CD4-positive, alpha-beta T cell treated with Interleukin-15 for 1 hour (primary cell): ENCODE results near the gene AHNAK.
"Not testable (repeated sequence)": the region's sequence is repeated elsewhere in the genome, so short reads cannot be mapped to it uniquely, and the experiment has no call there.

Experiments
- DNase-seq: peaks from one replicate; pipeline ENCODE4 v3.0.0-alpha.2; 2020

AHNAK gene

DNA sequence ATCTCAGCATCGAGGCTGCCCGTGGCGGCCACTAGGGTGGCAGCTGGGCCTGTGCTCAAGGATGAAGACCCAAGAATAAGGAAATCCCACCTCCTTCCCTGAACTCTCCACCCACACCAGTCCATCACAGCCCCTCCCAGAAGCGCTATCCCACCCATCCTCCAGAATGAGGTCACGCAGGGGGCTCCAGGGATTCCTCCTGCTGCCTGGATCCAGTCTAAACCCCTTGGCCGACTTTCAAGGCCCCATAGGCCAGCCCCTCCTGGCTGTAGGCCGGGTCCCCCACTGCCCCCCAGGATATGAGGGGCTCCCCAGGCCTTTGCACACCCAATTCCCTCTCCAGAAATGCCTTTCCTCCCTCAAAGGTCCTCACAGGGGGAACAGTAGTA lies 146.7 kb downstream of the AHNAK start:
- no peak for DNase-seq

DNA sequence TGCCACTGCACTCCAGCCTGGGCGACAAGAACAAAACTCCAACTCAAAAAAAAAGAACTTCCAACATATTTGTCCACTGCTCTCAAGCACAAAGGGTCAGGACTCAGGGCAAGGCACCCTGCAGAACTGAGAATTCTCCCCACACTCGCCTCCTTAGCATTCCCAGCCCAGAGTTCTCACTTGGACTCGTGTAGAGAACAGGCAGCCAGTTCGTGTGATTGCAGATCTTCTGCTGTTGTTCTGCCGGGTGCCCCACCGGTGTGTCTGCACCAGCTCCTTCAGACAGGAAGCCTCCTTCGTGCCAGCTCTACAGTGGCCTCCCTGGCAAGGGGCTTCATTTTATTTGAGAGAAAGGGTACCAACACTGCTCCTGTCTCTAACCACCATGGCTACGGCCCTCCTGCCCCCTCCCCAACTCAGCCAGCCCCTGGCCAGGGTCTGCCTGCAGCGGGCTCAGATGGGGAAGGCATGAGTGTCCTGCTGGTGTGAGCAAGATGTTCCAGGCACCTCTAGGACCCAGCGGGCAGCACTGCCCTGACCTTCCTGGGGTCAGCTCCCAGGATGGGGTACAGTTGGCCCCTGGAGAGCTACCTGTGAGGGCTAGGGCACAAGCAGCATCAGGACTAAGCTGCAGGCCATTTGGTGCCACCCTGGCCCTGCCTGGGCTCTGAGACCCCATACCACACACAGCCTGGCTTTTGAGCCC lies 147.3 kb downstream of the AHNAK start:
- DNase-seq, result no peak

DNA sequence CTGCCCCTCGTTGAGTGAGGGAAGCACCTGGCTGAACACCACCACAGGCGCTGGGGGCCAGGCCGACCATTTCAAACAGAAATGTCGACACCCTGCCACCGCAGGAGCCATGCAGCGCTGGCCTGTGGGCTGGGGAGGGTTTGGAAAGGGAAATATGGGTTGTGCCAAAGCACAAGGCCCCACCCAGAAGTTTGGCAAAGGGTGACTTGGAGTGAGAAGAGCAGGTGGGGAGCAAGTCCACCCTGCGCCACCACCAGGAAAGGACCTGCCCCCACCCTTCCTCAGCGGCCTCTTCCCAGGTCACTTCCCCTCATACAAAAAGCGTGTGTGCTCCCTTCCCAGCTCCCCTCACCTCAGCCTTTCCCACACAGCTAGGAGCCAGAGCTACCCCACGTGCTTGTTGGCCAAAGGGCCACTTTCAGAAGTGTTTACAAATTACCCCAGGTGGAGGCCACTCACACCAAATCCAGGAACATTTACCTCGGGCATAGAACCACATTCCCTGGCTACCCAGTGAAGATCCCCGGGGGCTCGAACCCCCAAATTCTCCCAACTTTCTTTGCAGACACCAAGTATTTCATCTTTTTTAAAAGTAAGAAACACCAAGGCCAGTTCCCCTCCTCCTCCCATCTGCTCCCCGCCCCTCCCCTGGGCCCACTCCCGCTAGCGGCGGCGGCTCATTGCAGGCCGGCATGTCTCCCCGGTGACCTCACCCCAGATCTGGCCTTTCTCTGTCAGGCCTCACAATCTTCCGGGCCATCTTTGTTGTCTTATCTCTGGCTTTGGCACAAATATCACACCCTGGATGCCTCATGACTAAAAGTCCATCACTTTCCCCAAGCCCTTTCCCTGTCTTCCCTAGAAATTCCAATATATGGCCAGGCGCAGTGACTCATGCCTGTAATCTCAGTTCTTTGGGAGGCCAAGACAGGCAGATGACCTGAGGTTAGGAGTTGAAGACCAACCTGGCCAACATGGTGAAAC lies 148.3 kb downstream of the AHNAK start:
- DNase-seq, result no peak

DNA sequence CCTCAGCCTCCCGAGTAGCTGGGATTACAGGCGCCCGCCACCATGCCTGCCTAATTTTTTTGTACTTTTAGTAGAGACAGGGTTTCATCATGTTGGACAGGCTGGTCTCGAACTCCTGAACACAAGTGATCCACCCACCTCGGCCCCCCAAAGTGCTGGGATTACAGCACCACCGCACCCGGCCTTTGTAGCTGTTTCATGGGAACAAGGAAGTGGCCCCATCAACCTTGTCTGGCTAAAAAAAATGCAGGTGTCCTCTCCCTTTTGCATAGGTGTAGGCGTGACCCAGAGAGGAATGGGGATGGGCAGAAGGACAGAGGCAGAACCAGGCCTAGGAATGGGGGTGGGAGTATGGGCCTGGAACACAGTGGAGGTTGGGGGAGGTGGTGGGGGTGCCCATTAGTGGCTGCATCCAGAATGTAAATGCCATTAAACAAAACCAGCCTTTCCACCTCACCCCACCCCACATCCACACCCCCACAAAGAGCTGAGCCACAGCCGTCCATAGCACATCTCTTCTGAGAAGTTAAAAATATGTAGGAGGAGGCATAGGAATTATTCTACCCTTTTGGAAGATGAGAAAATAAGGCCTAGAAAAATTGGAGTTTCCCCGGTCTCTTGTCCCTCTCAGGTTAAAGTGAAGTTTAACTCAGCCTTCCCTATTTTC lies 150.6 kb downstream of the AHNAK start:
- no peak for DNase-seq

DNA sequence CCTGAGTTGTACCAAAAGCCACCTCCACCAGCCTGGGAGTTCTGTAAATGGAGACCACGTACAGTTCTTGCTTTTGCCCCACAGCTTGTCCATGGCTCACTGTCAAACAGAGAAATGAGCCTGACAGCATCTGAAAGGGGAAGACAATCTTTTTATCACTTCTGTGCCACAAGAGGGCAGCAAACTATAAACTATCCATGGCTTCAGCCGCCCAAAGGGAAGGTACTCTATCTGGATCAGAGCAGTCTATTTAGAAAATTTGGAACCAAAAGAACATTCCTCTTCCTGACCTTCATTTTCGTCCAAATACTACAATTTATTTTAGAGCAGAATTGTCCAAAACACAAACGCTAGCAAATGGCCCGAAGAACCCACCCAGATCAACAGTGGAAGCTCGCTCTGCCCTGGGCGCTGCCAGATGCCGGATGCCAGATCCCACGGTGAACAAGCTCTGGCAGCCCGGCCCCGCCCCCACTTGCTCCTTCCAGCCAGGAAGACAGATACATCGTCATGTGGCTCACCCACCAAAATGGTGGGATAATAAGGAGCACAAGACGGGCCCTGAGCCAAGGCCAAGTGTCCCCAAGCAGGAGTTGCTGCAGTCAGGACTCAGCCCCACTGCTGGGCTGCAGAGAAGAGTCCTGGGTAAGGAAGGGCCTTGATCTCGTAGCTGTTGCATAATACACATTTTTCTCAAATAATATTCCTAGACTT lies 151.6 kb downstream of the AHNAK start:
- DNase-seq, result peak; percentile 56

DNA sequence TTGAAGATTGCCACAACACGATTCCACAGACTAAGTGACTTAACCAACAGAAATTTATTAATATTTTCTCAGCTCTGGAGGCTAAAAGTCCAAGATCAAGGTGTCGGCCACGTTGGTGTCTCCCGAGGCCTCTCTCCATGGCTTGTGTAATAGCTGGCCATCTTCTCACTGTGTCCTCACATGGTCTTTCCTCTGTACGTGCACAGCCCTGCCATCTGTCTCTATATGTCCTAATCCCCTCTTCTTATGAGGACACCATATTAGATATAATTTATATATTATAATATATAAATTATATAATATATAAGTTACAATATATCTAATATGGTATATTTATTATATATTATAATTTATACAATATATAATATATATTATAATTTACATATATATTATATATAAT lies 152.9 kb downstream of the AHNAK start:
- DNase-seq, result no peak

DNA sequence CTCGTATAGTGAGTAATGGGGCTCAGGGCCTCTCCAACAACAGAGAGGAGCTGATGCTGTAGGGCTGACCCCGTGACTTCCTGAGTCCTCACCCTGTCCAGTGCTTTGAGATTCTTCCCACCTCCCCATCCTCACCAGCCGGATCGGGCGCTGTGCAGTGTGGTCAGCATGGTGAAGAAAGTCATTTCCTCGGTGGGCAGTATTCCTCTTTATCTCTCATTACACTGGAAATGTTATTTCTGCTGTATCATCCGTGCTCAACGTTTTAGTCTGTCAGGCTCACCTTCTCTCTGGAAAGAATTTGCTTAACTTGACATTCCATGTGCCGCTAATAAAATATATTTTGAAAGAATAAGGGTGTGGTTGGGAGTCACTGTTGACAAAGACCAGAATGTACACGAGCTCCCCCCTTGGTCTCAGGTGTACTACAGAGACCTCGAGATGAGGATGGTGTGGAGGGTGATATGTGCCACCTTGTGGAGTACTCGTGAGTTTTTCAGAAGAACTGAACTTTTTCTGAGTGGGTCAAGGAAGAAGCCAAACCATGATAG lies 153.5 kb downstream of the AHNAK start:
- DNase-seq, result no peak

DNA sequence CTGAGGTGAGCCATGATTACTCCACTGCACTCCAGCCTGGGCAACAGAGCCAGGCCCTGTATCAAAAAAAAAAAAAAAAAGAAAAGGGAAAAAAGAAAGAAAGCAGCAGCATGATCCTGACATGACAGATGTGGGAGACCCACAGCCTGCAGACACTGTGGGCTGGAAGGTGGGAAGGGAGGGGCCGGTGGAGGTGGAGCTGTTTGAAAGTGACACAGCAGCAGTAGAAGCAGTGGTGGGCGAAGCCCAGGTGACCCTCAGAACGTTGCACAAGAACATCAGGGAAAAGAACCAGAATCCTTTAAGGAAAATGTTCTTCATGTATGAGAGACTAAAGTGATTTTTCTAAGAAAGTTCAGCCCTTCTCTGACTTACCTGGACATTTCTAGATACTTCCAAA lies 154.1 kb downstream of the AHNAK start:
- DNase-seq, result no peak

DNA sequence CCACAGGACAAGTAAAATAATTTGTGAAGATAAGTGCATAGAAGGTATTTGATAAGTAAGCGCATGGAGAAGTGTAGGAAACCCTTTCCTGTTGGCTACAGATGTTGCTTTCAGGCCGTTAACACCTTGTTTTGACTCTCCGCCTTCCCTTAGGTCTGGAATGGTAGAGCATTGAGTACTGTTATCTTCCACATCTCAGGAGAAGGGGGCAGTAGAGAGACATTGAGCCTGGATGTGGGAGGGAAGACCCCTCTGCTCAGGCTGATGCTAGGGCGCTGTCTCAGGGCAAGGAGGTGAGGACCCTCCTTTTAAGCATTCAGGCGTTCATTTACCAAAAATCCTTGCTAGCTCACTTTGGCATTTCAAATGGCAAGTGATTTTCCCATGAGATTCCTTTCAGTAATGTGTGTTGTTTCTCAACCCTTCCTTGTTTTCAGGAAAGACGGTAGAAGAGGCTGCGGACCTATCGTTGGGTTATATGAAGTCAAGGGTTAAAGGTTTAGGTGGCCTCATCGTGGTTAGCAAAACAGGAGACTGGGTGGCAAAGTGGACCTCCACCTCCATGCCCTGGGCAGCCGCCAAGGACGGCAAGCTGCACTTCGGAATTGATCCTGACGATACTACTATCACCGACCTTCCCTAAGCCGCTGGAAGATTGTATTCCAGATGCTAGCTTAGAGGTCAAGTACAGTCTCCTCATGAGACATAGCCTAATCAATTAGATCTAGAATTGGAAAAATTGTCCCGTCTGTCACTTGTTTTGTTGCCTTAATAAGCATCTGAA lies 154.8 kb downstream of the AHNAK start:
- DNase-seq, result no peak

DNA sequence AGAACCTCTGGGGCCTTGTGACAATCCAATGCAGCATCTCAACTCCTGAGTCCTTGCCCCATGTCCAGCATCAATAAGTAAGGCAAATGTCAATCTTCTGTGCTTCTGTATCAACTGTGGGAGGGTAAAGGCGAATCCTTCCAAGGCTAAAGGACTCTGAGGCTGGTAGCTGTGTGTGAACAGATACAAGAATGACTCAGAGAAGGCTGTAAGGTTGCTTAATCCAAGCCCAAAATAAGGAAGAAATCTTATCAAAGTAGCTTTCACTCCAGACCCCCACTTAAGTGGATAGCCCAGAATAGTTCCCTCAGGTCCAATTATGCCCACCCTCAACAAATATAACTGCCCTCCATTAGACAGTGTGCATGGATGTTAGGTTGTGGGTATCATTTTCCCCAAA lies 155.9 kb downstream of the AHNAK start:
- no peak for DNase-seq

DNA sequence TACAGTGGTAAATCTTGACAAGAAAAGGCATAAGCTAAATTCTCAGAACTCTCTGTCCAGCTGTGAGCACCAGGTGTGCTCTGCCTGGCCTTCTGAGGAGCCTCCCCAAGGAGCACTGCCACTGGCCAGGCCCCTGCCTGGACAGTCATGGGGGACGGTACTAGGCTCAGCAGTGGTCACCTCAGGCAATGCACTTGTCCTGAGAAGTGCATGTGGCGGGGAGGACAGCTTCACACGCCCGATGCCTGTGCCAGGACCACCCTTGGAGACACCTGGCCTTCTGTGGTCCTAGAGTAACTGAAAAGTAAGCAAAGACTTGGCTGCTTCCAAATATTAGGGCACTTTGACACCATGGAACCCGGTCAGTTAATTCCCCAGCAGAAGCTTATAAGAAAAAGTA lies 156.4 kb downstream of the AHNAK start:
- DNase-seq, result no peak

DNA sequence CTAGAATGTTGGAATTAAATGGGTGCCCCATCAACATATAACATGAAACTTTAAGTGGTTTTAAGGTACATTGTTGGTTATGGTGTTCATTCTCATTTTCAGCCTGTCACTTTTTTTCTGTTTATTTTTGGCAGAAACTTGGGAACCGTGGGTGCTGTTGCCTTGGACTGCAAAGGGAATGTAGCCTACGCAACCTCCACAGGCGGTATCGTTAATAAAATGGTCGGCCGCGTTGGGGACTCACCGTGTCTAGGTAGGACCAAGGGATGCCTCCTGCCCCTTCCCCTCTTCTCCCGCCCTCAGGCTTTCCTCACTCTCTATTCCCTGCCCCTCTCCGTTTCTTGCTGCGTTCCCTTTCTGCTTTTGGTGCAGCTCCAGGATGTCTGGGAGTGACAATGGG lies 157.6 kb downstream of the AHNAK start:
- DNase-seq, result no peak

DNA sequence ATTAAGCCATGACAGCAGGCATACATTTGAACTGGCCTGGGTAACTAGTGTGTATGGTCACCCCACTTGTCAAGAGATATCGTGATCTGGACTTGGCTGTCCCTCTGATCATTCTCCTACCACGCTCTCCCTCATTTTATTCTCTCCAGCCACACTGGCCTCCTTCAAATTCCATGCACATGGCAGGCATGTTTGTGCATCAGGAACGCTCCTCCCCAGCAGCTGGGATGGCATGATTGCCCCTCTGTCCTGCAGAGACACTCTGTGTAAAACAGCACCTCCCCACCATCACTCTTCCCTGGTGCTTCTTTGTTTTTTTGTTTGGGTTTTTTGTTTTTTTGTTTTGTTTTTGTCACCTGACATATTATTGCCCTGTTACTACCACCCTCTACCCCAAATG lies 159.2 kb downstream of the AHNAK start:
- DNase-seq, result no peak

DNA sequence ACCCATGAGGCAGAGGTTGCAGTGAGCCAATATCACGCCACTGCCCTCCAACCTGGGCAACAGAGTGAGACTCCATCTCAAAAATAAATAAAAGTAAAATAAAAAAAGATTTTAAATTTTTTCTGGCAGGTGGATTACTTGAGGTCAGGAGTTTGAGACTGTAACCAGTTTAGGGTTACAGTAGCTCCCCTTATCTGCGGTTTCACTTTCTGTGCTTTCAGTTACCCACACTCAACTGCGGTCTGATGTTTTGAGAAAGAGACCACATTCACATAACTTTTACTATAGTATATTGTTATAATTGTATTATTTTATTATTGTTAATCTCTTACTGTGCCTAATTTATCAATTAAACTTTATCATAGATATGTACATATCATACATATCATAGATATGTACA lies 160.5 kb downstream of the AHNAK start:
- DNase-seq, result not testable (repeated sequence)

DNA sequence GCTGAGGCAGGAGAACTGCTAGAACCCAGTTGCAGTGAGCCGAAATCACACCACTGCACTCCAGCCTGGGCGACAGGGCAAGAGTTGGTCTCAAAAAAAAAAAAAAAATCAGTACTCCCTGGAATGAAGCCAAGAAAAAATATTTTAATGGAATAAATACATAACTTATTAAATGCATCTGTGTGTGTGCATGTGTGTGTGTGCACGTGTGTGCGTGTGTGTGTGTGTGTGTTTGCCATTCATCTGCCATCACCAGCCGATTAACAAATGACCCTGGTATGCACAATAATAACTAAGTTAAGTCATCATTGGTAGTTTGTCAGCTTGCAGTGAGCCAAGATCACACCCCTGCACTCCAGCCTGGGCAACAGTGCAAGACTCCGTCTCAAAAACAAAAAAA lies 162.8 kb downstream of the AHNAK start:
- DNase-seq, result no peak
